Measurements from ENCODE around the gene IFT25.
"Not testable (repeated sequence)": the region's sequence is repeated elsewhere in the genome, so short reads cannot be mapped to it uniquely, and the experiment has no call there.

IFT25 gene

GRCh38 chr1:53883600-53883999, 61.9 kb downstream of the IFT25 start:
- not testable (repeated sequence) for DNase-seq

GRCh38 chr1:53881853-53882252, 63.6 kb downstream of the IFT25 start:
- DNase-seq = not testable (repeated sequence)

GRCh38 chr1:53878492-53879105, 66.9 kb downstream of the IFT25 start:
- DNase-seq = peak; percentile 72 to 81 (median 81)

GRCh38 chr1:53875150-53875549, 70.3 kb downstream of the IFT25 start:
- DNase-seq = not testable (repeated sequence)

GRCh38 chr1:53871773-53872484, 73.6 kb downstream of the IFT25 start:
- no peak for DNase-seq

Measured in suppressor macrophage treated with lipopolysaccharide for 1 hour (primary cell).